HepG2 (cell line): Measurements from ENCODE around the gene LARP4.

Experiments used
- CTCF ChIP-seq: sonication (generic); formaldehyde crosslinking; IDR thresholded peaks from 2 replicates; pipeline ENCODE4 v1.5.0; 2020; ENCODE audit warnings: mild to moderate bottlenecking, missing genetic modification reagents, moderate library complexity
- MAX ChIP-seq: IDR thresholded peaks from 2 replicates; pipeline ENCODE4 v1.6.1; 2012; ENCODE audit warnings: inconsistent platforms
- POLR2AphosphoS5 ChIP-seq: IDR thresholded peaks from 2 replicates; pipeline ENCODE4 v1.6.1; 2012; ENCODE audit warnings: low read depth, low read length
- RAD21 ChIP-seq: fragments of 450-650 bp; formaldehyde crosslinking; IDR thresholded peaks from 2 replicates; pipeline ENCODE4 v1.5.0; 2020; ENCODE audit warnings: mild to moderate bottlenecking
- RFX5 ChIP-seq: IDR thresholded peaks from 2 replicates; pipeline ENCODE4 v1.6.1; 2011; ENCODE audit warnings: low read depth, low read length, improper control_type of control experiment
- ZNF792 ChIP-seq: IDR thresholded peaks from 2 replicates; pipeline ENCODE4 v1.6.1; 2016

- TF ChIP-seq ZNF792 (CRISPR knock-in tag) (no peak), MAX (no peak), CTCF (CRISPR knock-in tag) (no peak), RAD21 (CRISPR knock-in tag) (no peak), RFX5 (no peak), POLR2AphosphoS5 (no peak)
Measured at GRCh38 chr12:50394469-50395029, 6.1 kb upstream of the LARP4 start.
